HEK293T (cell line): ENCODE measurements around the gene CALN1.

Source experiments
- CTCF ChIA-PET: fragments of 350-600 bp; formaldehyde crosslinking; extraction: SDS; loops from one replicate; lab custom pipeline; 2021; ENCODE audit warnings: antibody characterized with exemption, inconsistent platforms; lab: Yijun Ruan, JAX
- POLR2A ChIA-PET: fragments of 350-600 bp; formaldehyde crosslinking; extraction: SDS; loops from one replicate; lab custom pipeline; 2020; ENCODE audit warnings: antibody characterized with exemption, inconsistent platforms; lab: Yijun Ruan, JAX
- DNase-seq: peaks from one replicate; pipeline ENCODE4 v3.0.0; 2012; ENCODE audit warnings: mixed read lengths; ENCODE audit errors: extremely low spot score
- ARNT ChIP-seq: fragments of 450-650 bp; IDR thresholded peaks from 2 replicates; pipeline ENCODE4 v1.6.1; 2017; ENCODE audit warnings: mild to moderate bottlenecking
- BHLHE40 ChIP-seq: fragments of 450-650 bp; IDR thresholded peaks from 2 replicates; pipeline ENCODE4 v1.6.1; 2016; ENCODE audit warnings: mild to moderate bottlenecking, moderate library complexity, borderline replicate concordance
- CTBP1 ChIP-seq: fragments of 450-650 bp; IDR thresholded peaks from 2 replicates; pipeline ENCODE4 v1.6.1; 2016; ENCODE audit warnings: borderline replicate concordance
- ELF4 ChIP-seq: fragments of 450-650 bp; IDR thresholded peaks from 2 replicates; pipeline ENCODE4 v1.6.1; 2017; ENCODE audit warnings: antibody characterized with exemption
- FOXA1 ChIP-seq: fragments of 450-650 bp; IDR thresholded peaks from 2 replicates; pipeline ENCODE4 v1.6.1; 2016; ENCODE audit warnings: mild to moderate bottlenecking
- FOXK2 ChIP-seq: fragments of 450-650 bp; IDR thresholded peaks from 2 replicates; pipeline ENCODE4 v1.6.1; 2016; ENCODE audit warnings: mild to moderate bottlenecking
- FOXM1 ChIP-seq: fragments of 450-650 bp; IDR thresholded peaks from 2 replicates; pipeline ENCODE4 v1.6.1; 2017; ENCODE audit warnings: mild to moderate bottlenecking, borderline replicate concordance
- HDGF ChIP-seq: fragments of 450-650 bp; IDR thresholded peaks from 2 replicates; pipeline ENCODE4 v1.6.1; 2017; ENCODE audit warnings: antibody characterized with exemption, borderline replicate concordance
- L3MBTL2 ChIP-seq: fragments of 450-650 bp; conservative IDR thresholded peaks from 2 replicates; pipeline ENCODE4 v1.6.1; 2016; ENCODE audit warnings: mild to moderate bottlenecking
- LEF1 ChIP-seq: fragments of 450-650 bp; IDR thresholded peaks from 2 replicates; pipeline ENCODE4 v1.6.1; 2017; ENCODE audit warnings: mild to moderate bottlenecking, borderline replicate concordance
- NFRKB ChIP-seq: fragments of 450-650 bp; IDR thresholded peaks from 2 replicates; pipeline ENCODE4 v1.6.1; 2016; ENCODE audit warnings: mild to moderate bottlenecking, moderate library complexity
- PKNOX1 ChIP-seq: fragments of 450-650 bp; IDR thresholded peaks from 2 replicates; pipeline ENCODE4 v1.6.1; 2016
- SP1 ChIP-seq: fragments of 450-650 bp; IDR thresholded peaks from 2 replicates; pipeline ENCODE4 v1.6.1; 2017
- SUZ12 ChIP-seq: fragments of 450-650 bp; IDR thresholded peaks from 2 replicates; pipeline ENCODE4 v1.6.1; 2016; ENCODE audit warnings: mild to moderate bottlenecking
- TARDBP ChIP-seq: fragments of 450-650 bp; IDR thresholded peaks from 2 replicates; pipeline ENCODE4 v1.6.1; 2016
- ZNF384 ChIP-seq: fragments of 450-650 bp; IDR thresholded peaks from 2 replicates; pipeline ENCODE4 v1.6.1; 2016

Gene CALN1

GRCh38 chr7:72416846-72417245, 4.7 kb upstream of the CALN1 start:
- TF ChIP-seq FOXA1 (no peak), FOXM1 (no peak), CTBP1 (no peak), FOXK2 (no peak), SUZ12 (no peak), ELF4 (no peak)
- CTCF ChIA-PET = no interaction called here
- no peak for DNase-seq
- POLR2A ChIA-PET = no interaction called here

GRCh38 chr7:72415586-72415985, 3.4 kb upstream of the CALN1 start:
- ChIA-PET POLR2A (no interaction called here), CTCF (no interaction called here)
- TF ChIP-seq FOXK2 = no peak
- no peak for TF ChIP-seq FOXM1
- TF ChIP-seq HDGF = no peak
- TF ChIP-seq PKNOX1 = no peak
- TF ChIP-seq L3MBTL2 = no peak
- no peak for TF ChIP-seq ZNF384
- no peak for TF ChIP-seq TARDBP
- no peak for TF ChIP-seq FOXA1
- no peak for TF ChIP-seq ARNT
- TF ChIP-seq LEF1 = no peak
- no peak for TF ChIP-seq NFRKB
- no peak for TF ChIP-seq ELF4
- no peak for TF ChIP-seq CTBP1
- no peak for TF ChIP-seq BHLHE40
- no peak for TF ChIP-seq SP1
- no peak for TF ChIP-seq SUZ12
- no peak for DNase-seq

GRCh38 chr7:72413886-72414285, 1.7 kb upstream of the CALN1 start:
- CTCF ChIA-PET = interaction anchor here (0.5 kb wide), 1 partner anchor 81 kb away, joined by 3 read pairs; no protein-coding TSS in a partner anchor

GRCh38 chr7:72413290-72413689, 1.2 kb upstream of the CALN1 start:
- CTCF ChIA-PET = interaction anchor here (0.5 kb wide), 1 partner anchor 81 kb away, joined by 3 read pairs; no protein-coding TSS in a partner anchor
- 0 out of 2 replicates have a peak, but pooled peaks have one; percentile 17 for TF ChIP-seq TARDBP
- no peak for TF ChIP-seq FOXA1
- TF ChIP-seq PKNOX1 = no peak
- POLR2A ChIA-PET = interaction anchor here (0.6 kb wide), 1 partner anchor 76 kb away, joined by 3 read pairs; no protein-coding TSS in a partner anchor
- no peak for DNase-seq

More at GRCh38 chr7:72413886-72414285, 1.7 kb upstream of the CALN1 start:
- POLR2A ChIA-PET = interaction anchor here (0.6 kb wide), 1 partner anchor 75 kb away, joined by 3 read pairs; no protein-coding TSS in a partner anchor
- no peak for DNase-seq
- TF ChIP-seq BHLHE40 (no peak), PKNOX1 (no peak), CTBP1 (no peak), L3MBTL2 (no peak), LEF1 (no peak), FOXM1 (no peak), ARNT (no peak), TARDBP (no peak), SUZ12 (no peak), FOXA1 (no peak), FOXK2 (no peak)

- CTCF ChIA-PET = no interaction called here
- no peak for DNase-seq
- TF ChIP-seq NFRKB (no peak), CTBP1 (no peak), PKNOX1 (no peak), SP1 (no peak), ZNF384 (no peak), ELF4 (no peak), HDGF (no peak), FOXA1 (no peak), LEF1 (no peak), FOXM1 (no peak)
- POLR2A ChIA-PET = no interaction called here
These were observed 719 bp downstream of the CALN1 start for GRCh38 chr7:72411419-72411818.

- CTCF ChIA-PET = no interaction called here
These were observed 2.5 kb downstream of the CALN1 start for GRCh38 chr7:72409638-72410015.

More at GRCh38 chr7:72409638-72410015, 2.5 kb downstream of the CALN1 start:
- POLR2A ChIA-PET = no interaction called here
- DNase-seq = no peak
- no peak for TF ChIP-seq PKNOX1
